Measurements from ENCODE around the gene MS4A4A.

DNA sequence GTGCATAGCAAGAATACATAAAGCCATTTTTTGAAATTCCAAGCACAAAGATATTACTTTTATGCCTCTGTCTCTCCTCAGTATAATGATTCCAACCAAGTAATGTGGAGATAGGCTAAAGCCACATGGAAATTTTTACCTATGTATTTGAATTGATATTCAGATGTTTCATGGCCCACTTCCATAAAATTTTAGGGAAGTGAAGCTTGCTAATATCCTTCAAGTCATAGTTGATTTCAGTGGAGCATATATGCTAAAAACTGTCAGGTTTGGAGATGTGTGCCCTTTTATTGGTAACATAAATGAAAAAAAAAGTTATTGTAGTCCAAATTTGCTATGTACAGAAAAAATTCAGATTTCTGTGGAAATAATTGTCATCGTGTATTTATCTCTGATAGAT, 49.8 kb upstream of the MS4A4A start:
- TF ChIP-seq CTCF (IDR thresholded peaks at IDR 0.05; ENCODE audit: low read depth, low read length, poor library complexity, severe bottlenecking) (no peak), EZH2phosphoT487 (IDR thresholded peaks at IDR 0.05; ENCODE audit: borderline replicate concordance, low read length) (no peak)
